GM19023 (cell line): ENCODE data around the gene ST6GALNAC3.
"Not testable (repeated sequence)": the region's sequence is repeated elsewhere in the genome, so short reads cannot be mapped to it uniquely, and the experiment has no call there.

Source experiments
- ATAC-seq: cut with Tn5 transposase; IDR thresholded peaks from one replicate; pipeline ENCODE4 v1.9.1; 2021; ENCODE audit warnings: mild to moderate bottlenecking, moderate library complexity; ENCODE audit not compliant: unreplicated experiment

ST6GALNAC3 gene

GRCh38 chr1:76317299-76317900, 242.9 kb downstream of the ST6GALNAC3 start:
- no peak for ATAC-seq

- peak; percentile 83 for ATAC-seq
These were observed 256.6 kb downstream of the ST6GALNAC3 start for GRCh38 chr1:76330991-76331603.

GRCh38 chr1:76335882-76336281, 261.3 kb downstream of the ST6GALNAC3 start:
- ATAC-seq = no peak

- ATAC-seq = no peak
These were observed 262.4 kb downstream of the ST6GALNAC3 start for GRCh38 chr1:76336931-76337371.

- ATAC-seq = no peak
These were observed 263.1 kb downstream of the ST6GALNAC3 start for GRCh38 chr1:76337542-76338219.

GRCh38 chr1:76340056-76340455, 265.5 kb downstream of the ST6GALNAC3 start:
- ATAC-seq = no peak

- ATAC-seq = not testable (repeated sequence)
These were observed 267.3 kb downstream of the ST6GALNAC3 start for GRCh38 chr1:76341816-76342215.

GRCh38 chr1:76343356-76343755, 268.8 kb downstream of the ST6GALNAC3 start:
- ATAC-seq = no peak

GRCh38 chr1:76351655-76352054, 277.1 kb downstream of the ST6GALNAC3 start:
- no peak for ATAC-seq

GRCh38 chr1:76352741-76353435, 278.3 kb downstream of the ST6GALNAC3 start:
- no peak for ATAC-seq

- ATAC-seq = no peak
These were observed 279.7 kb downstream of the ST6GALNAC3 start for GRCh38 chr1:76354236-76354635.

- ATAC-seq = no peak
These were observed 292.2 kb downstream of the ST6GALNAC3 start for GRCh38 chr1:76366726-76367125.

- no peak for ATAC-seq
These were observed 297.4 kb downstream of the ST6GALNAC3 start for GRCh38 chr1:76371941-76372340.

- ATAC-seq = no peak
These were observed 299.5 kb downstream of the ST6GALNAC3 start for GRCh38 chr1:76374086-76374485.

GRCh38 chr1:76377247-76377646, 302.7 kb downstream of the ST6GALNAC3 start:
- no peak for ATAC-seq

GRCh38 chr1:76379506-76379905, 305.0 kb downstream of the ST6GALNAC3 start:
- no peak for ATAC-seq

GRCh38 chr1:76381450-76382097, 307.0 kb downstream of the ST6GALNAC3 start:
- no peak for ATAC-seq

- no peak for ATAC-seq
These were observed 313.7 kb downstream of the ST6GALNAC3 start for GRCh38 chr1:76388261-76388660.

- ATAC-seq = no peak
These were observed 315.9 kb downstream of the ST6GALNAC3 start for GRCh38 chr1:76390456-76390855.

GRCh38 chr1:76395059-76395458, 320.5 kb downstream of the ST6GALNAC3 start:
- ATAC-seq = no peak

GRCh38 chr1:76402128-76402527, 327.6 kb downstream of the ST6GALNAC3 start:
- ATAC-seq = no peak
